Calu3 (cell line): ENCODE measurements around the gene ATP1A2. TPM values are rescaled to one million over a fixed set of nuclear protein-coding genes. Genes with fewer than 3 reads are reported as not detected.

Experiments used
- BruUV-seq: library from RNA; stranded (reverse); fragments of 400-500 nt; replicated peaks from 2 replicates; lab custom pipeline; 2021; lab: Mats Ljungman, UMichigan
- CTCF ChIA-PET: fragments of 300-600 bp; sonication (Branson Sonifier 250); formaldehyde crosslinking; loops from one replicate; lab custom pipeline; 2022; ENCODE audit warnings: antibody characterized with exemption; lab: Charles Lee
- DNase-seq: peaks from one replicate; pipeline ENCODE4 v3.0.0; 2022
- H3K27ac Mint-ChIP-seq: one replicate; pipeline ENCODE4 v1.8.0; 2022; ENCODE audit warnings: mixed read lengths; ENCODE audit not compliant: unreplicated experiment
- H3K27me3 Mint-ChIP-seq: one replicate; pipeline ENCODE4 v1.8.0; 2022; ENCODE audit warnings: mixed read lengths; ENCODE audit not compliant: unreplicated experiment
- H3K36me3 Mint-ChIP-seq: one replicate; pipeline ENCODE4 v1.8.0; 2022; ENCODE audit warnings: mild to moderate bottlenecking, moderate library complexity, mixed read lengths; ENCODE audit not compliant: insufficient read depth, unreplicated experiment
- H3K4me1 Mint-ChIP-seq: one replicate; pipeline ENCODE4 v1.8.0; 2022; ENCODE audit warnings: mild to moderate bottlenecking, low read depth, mixed read lengths; ENCODE audit not compliant: unreplicated experiment
- H3K4me3 Mint-ChIP-seq: one replicate; pipeline ENCODE4 v1.8.0; 2022; ENCODE audit warnings: mild to moderate bottlenecking, low read depth, moderate library complexity, mixed read lengths; ENCODE audit not compliant: unreplicated experiment
- H3K9me3 Mint-ChIP-seq: one replicate; pipeline ENCODE4 v1.8.0; 2022; ENCODE audit warnings: low read depth, mixed read lengths; ENCODE audit not compliant: unreplicated experiment
- CTCF ChIP-seq: fragments of 200-600 bp; IDR thresholded peaks from one replicate; pipeline ENCODE4 v1.8.0; 2022; ENCODE audit warnings: antibody characterized with exemption; ENCODE audit not compliant: unreplicated experiment
- intact Hi-C: fragments of 100-400 bp; cut with micrococcal nuclease; formaldehyde crosslinking; loops from one replicate; pipeline ENCODE4 v1.10.0; 2022; ENCODE audit not compliant: unreplicated experiment
- total RNA-seq: library from RNA; stranded (reverse); gene quantifications from 2 replicates; pipeline ENCODE4 v1.2.3, GENCODE V29; 2022

The ATP1A2 gene
- total RNA-seq, 1 experiment from 2014 or later, result not detected

GRCh38 chr1:160127865-160128523 lies 12.4 kb downstream of the ATP1A2 start:
- DNase-seq, result no peak
- peaks cover 55% of the 10 kb centered on the region for H3K27me3 Mint-ChIP-seq
- peaks cover 9% of the 10 kb centered on the region for H3K36me3 Mint-ChIP-seq
- no peak overlapping the region for H3K27ac Mint-ChIP-seq
- peaks cover 15% of the 10 kb centered on the region for H3K4me1 Mint-ChIP-seq
- H3K9me3 Mint-ChIP-seq, result no peaks in the 10 kb centered on the region
- no peak overlapping the region for H3K4me3 Mint-ChIP-seq
- intact Hi-C loops, result no loop called here
- TF ChIP-seq CTCF, result no peak
- no TSS peak for BruUV-seq
- CTCF ChIA-PET, result no interaction called here

GRCh38 chr1:160128636-160129035 lies 13.1 kb downstream of the ATP1A2 start:
- Mint-ChIP-seq H3K36me3 (peaks cover 6% of the 10 kb centered on the region), H3K27me3 (peaks cover 61% of the 10 kb centered on the region), H3K27ac (no peak overlapping the region), H3K4me3 (no peak overlapping the region), H3K4me1 (peaks cover 15% of the 10 kb centered on the region), H3K9me3 (no peaks in the 10 kb centered on the region)
- TF ChIP-seq CTCF, result no peak
- CTCF ChIA-PET, result no interaction called here
- no peak for DNase-seq
- intact Hi-C loops, result no loop called here
- BruUV-seq, result no TSS peak

DNA sequence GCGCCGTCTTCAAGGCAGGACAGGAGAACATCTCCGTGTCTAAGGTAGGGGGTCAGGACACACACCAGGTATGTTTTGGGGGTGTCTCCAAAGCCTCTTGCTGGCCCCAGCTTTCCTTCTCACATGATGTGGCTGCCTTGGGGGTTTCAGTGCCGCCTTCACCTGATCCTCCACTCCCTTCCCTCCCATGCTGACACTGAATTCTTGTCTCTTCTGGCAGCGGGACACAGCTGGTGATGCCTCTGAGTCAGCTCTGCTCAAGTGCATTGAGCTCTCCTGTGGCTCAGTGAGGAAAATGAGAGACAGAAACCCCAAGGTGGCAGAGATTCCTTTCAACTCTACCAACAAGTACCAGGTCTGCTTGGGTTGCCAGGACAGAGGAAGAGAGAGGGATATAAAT lies 13.5 kb downstream of the ATP1A2 start:
- BruUV-seq, result no TSS peak
- no peak overlapping the region for H3K27ac Mint-ChIP-seq
- CTCF ChIA-PET, result no interaction called here

GRCh38 chr1:160129558-160129957 lies 14.0 kb downstream of the ATP1A2 start:
- CTCF ChIA-PET, result no interaction called here

More for the DNA sequence above, 13.5 kb downstream of the ATP1A2 start:
- Mint-ChIP-seq H3K4me3 (no peak overlapping the region), H3K27me3 (peaks cover 65% of the 10 kb centered on the region), H3K9me3 (no peaks in the 10 kb centered on the region), H3K36me3 (peaks cover 6% of the 10 kb centered on the region), H3K4me1 (peaks cover 11% of the 10 kb centered on the region)
- no peak for TF ChIP-seq CTCF
- DNase-seq, result no peak
- intact Hi-C loops, result no loop called here

More at GRCh38 chr1:160129558-160129957, 14.0 kb downstream of the ATP1A2 start:
- no peaks in the 10 kb centered on the region for H3K9me3 Mint-ChIP-seq
- no peak for TF ChIP-seq CTCF
- BruUV-seq, result no TSS peak
- H3K4me3 Mint-ChIP-seq, result no peak overlapping the region
- peaks cover 6% of the 10 kb centered on the region for H3K4me1 Mint-ChIP-seq
- H3K27ac Mint-ChIP-seq, result no peak overlapping the region
- no peak for DNase-seq
- intact Hi-C loops, result no loop called here
- H3K36me3 Mint-ChIP-seq, result peaks cover 5% of the 10 kb centered on the region
- peaks cover 71% of the 10 kb centered on the region for H3K27me3 Mint-ChIP-seq
